Activated T-cell treated with anti-CD3 and anti-CD28 coated beads, Interleukin-2, amount 50 U/mL, for 24 hours (primary cell): Measurements from ENCODE around the gene TSPAN10.

Experiments
- DNase-seq: peaks from one replicate; pipeline ENCODE4 v3.0.0-alpha.2; 2020
- H3K27ac Mint-ChIP-seq: 2 replicates; pipeline ENCODE4 v1.8.0; 2020; ENCODE audit warnings: mild to moderate bottlenecking, mixed read lengths
- H3K27me3 Mint-ChIP-seq: 2 replicates; pipeline ENCODE4 v1.8.0; 2020; ENCODE audit warnings: mixed read lengths
- H3K36me3 Mint-ChIP-seq: 2 replicates; pipeline ENCODE4 v1.8.0; 2020; ENCODE audit warnings: low read depth, mixed read lengths
- H3K4me1 Mint-ChIP-seq: 2 replicates; pipeline ENCODE4 v1.8.0; 2020; ENCODE audit warnings: low read depth, mixed read lengths
- H3K4me3 Mint-ChIP-seq: 2 replicates; pipeline ENCODE4 v1.8.0; 2020; ENCODE audit warnings: mild to moderate bottlenecking, moderate library complexity, mixed read lengths
- H3K9me3 Mint-ChIP-seq: 2 replicates; pipeline ENCODE4 v1.8.0; 2020; ENCODE audit warnings: mixed read lengths

The TSPAN10 gene

GRCh38 chr17:81644976-81645952 lies 8.3 kb downstream of the TSPAN10 start:
- Mint-ChIP-seq H3K4me1 (no peaks in the 10 kb centered on the region), H3K4me3 (no peak overlapping the region), H3K27me3 (peaks cover 30% of the 10 kb centered on the region), H3K36me3 (no peaks in the 10 kb centered on the region), H3K27ac (no peak overlapping the region), H3K9me3 (no peaks in the 10 kb centered on the region)
- DNase-seq = no peak

GRCh38 chr17:81646869-81647600 lies 10.0 kb downstream of the TSPAN10 start:
- no peaks in the 10 kb centered on the region for H3K4me1 Mint-ChIP-seq
- H3K27me3 Mint-ChIP-seq = peaks cover 41% of the 10 kb centered on the region
- no peak overlapping the region for H3K27ac Mint-ChIP-seq
- DNase-seq = no peak
- H3K4me3 Mint-ChIP-seq = no peak overlapping the region
- H3K9me3 Mint-ChIP-seq = no peaks in the 10 kb centered on the region
- H3K36me3 Mint-ChIP-seq = no peaks in the 10 kb centered on the region

- DNase-seq = no peak
- H3K36me3 Mint-ChIP-seq = no peaks in the 10 kb centered on the region
- no peaks in the 10 kb centered on the region for H3K9me3 Mint-ChIP-seq
- H3K27me3 Mint-ChIP-seq = peaks cover 41% of the 10 kb centered on the region
- H3K4me1 Mint-ChIP-seq = no peaks in the 10 kb centered on the region
- no peak overlapping the region for H3K27ac Mint-ChIP-seq
- no peak overlapping the region for H3K4me3 Mint-ChIP-seq
Measured at GRCh38 chr17:81647640-81648012, 10.6 kb downstream of the TSPAN10 start.

GRCh38 chr17:81648013-81648706 lies 11.2 kb downstream of the TSPAN10 start:
- peaks cover 2% of the 10 kb centered on the region for H3K4me1 Mint-ChIP-seq
- H3K36me3 Mint-ChIP-seq = no peaks in the 10 kb centered on the region
- no peaks in the 10 kb centered on the region for H3K9me3 Mint-ChIP-seq
- no peak overlapping the region for H3K4me3 Mint-ChIP-seq
- peaks cover 43% of the 10 kb centered on the region for H3K27me3 Mint-ChIP-seq
- no peak for DNase-seq
- H3K27ac Mint-ChIP-seq = no peak overlapping the region

GRCh38 chr17:81648707-81649085 lies 11.7 kb downstream of the TSPAN10 start:
- Mint-ChIP-seq H3K36me3 (no peaks in the 10 kb centered on the region), H3K4me1 (peaks cover 7% of the 10 kb centered on the region), H3K4me3 (no peak overlapping the region), H3K27me3 (peaks cover 47% of the 10 kb centered on the region), H3K27ac (no peak overlapping the region), H3K9me3 (no peaks in the 10 kb centered on the region)
- no peak for DNase-seq

GRCh38 chr17:81650951-81651350 lies 14.0 kb downstream of the TSPAN10 start:
- H3K27ac Mint-ChIP-seq = no peak overlapping the region
- peaks cover 11% of the 10 kb centered on the region for H3K4me1 Mint-ChIP-seq
- no peak overlapping the region for H3K4me3 Mint-ChIP-seq
- DNase-seq = no peak
- H3K36me3 Mint-ChIP-seq = no peaks in the 10 kb centered on the region
- H3K27me3 Mint-ChIP-seq = peaks cover 53% of the 10 kb centered on the region
- no peaks in the 10 kb centered on the region for H3K9me3 Mint-ChIP-seq

- Mint-ChIP-seq H3K27ac (no peak overlapping the region), H3K4me3 (no peak overlapping the region), H3K36me3 (no peaks in the 10 kb centered on the region), H3K9me3 (no peaks in the 10 kb centered on the region), H3K4me1 (peaks cover 12% of the 10 kb centered on the region), H3K27me3 (peaks cover 51% of the 10 kb centered on the region)
- no peak for DNase-seq
Measured at GRCh38 chr17:81651692-81652091, 14.7 kb downstream of the TSPAN10 start.

GRCh38 chr17:81652906-81653771 lies 16.1 kb downstream of the TSPAN10 start:
- DNase-seq = no peak
- Mint-ChIP-seq H3K9me3 (no peaks in the 10 kb centered on the region), H3K4me1 (peaks cover 19% of the 10 kb centered on the region), H3K4me3 (peak overlapping the region; percentile 61), H3K27me3 (peaks cover 40% of the 10 kb centered on the region), H3K27ac (peak overlapping the region; percentile 75), H3K36me3 (no peaks in the 10 kb centered on the region)

GRCh38 chr17:81655378-81656117 lies 18.6 kb downstream of the TSPAN10 start:
- no peaks in the 10 kb centered on the region for H3K9me3 Mint-ChIP-seq
- no peak overlapping the region for H3K4me3 Mint-ChIP-seq
- H3K36me3 Mint-ChIP-seq = no peaks in the 10 kb centered on the region
- H3K27ac Mint-ChIP-seq = no peak overlapping the region
- no peak for DNase-seq
- peaks cover 22% of the 10 kb centered on the region for H3K27me3 Mint-ChIP-seq
- peaks cover 19% of the 10 kb centered on the region for H3K4me1 Mint-ChIP-seq

GRCh38 chr17:81656118-81656743 lies 19.2 kb downstream of the TSPAN10 start, which contains the start of gene PDE6G:
Gene PDE6G, minus strand, starts transcription at chr17:81656542. Its CDS starts 3,237 bp downstream, at chr17:81653305.
- Mint-ChIP-seq H3K27ac (no peak within 1 kb of the TSS), H3K4me3 (no peak within 1 kb of the TSS), H3K4me1 (peaks cover 19% of the 10 kb centered on the region), H3K9me3 (no peaks in the 10 kb centered on the region), H3K27me3 (peaks cover 17% of the 10 kb centered on the region), H3K36me3 (no peaks in the 10 kb centered on the region)
- DNase-seq = no peak

GRCh38 chr17:81656835-81657234 lies 19.8 kb downstream of the TSPAN10 start:
- Mint-ChIP-seq H3K36me3 (no peaks in the 10 kb centered on the region), H3K4me1 (peaks cover 19% of the 10 kb centered on the region), H3K9me3 (no peaks in the 10 kb centered on the region), H3K27ac (no peak overlapping the region), H3K4me3 (no peak overlapping the region), H3K27me3 (peaks cover 14% of the 10 kb centered on the region)
- no peak for DNase-seq

GRCh38 chr17:81659038-81659437 lies 22.0 kb downstream of the TSPAN10 start:
- Mint-ChIP-seq H3K36me3 (peaks cover under 1% of the 10 kb centered on the region), H3K4me1 (peaks cover 27% of the 10 kb centered on the region), H3K9me3 (no peaks in the 10 kb centered on the region), H3K27me3 (peaks cover 3% of the 10 kb centered on the region), H3K4me3 (no peak overlapping the region), H3K27ac (no peak overlapping the region)
- no peak for DNase-seq

- Mint-ChIP-seq H3K4me3 (no peak overlapping the region), H3K27ac (peak overlapping the region; percentile 47), H3K4me1 (peaks cover 40% of the 10 kb centered on the region), H3K27me3 (no peaks in the 10 kb centered on the region), H3K36me3 (peaks cover 15% of the 10 kb centered on the region), H3K9me3 (no peaks in the 10 kb centered on the region)
- DNase-seq = no peak
Measured at GRCh38 chr17:81660441-81660840, 23.4 kb downstream of the TSPAN10 start.
